ENCODE measurements around the gene SLC36A3.

DNA sequence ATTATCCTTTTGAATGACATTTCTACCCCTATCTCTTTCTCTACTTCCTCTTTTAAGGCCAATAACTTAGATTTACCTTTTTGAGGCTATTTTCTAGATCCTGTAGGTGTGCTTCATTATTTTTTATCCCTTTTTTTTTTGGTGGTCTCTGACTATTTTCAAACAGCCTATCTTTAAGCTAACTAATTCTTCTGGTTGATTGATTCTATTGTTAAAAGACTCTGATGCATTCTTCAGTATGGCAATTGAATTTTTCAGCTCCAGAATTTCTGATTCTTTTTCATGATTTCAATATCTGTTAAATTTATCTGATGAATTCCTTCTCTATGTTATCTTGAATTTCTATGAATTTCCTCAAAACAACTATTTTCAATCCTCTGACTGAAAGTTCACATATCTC, 7.4 kb upstream of the SLC36A3 start:
- TF ChIP-seq CTCF (IDR thresholded peaks at IDR 0.05; ENCODE audit: low read length) (no peak), EZH2 (IDR thresholded peaks at IDR 0.05; ENCODE audit: borderline replicate concordance, low read length) (no peak)
